Gastroesophageal sphincter (tissue), 3 donors: ENCODE results near the gene PIP4K2A.

Experiments
- EP300 ChIP-seq: sonication (generic); formaldehyde crosslinking; IDR thresholded peaks from one replicate; pipeline ENCODE4 v1.6.1; 2017; ENCODE audit warnings: antibody characterized with exemption, mild to moderate bottlenecking
- POLR2A ChIP-seq, 2 donors: fragments of 450-650 bp; IDR thresholded peaks; one replicate each; pipeline ENCODE4 v1.6.1; 2017; ENCODE audit warnings: antibody characterized with exemption in 2 of 2, mild to moderate bottlenecking in 2 of 2, moderate library complexity in 1 of 2
- POLR2AphosphoS5 ChIP-seq: sonication (generic); formaldehyde crosslinking; IDR thresholded peaks from one replicate; pipeline ENCODE4 v1.6.1; 2017; ENCODE audit warnings: antibody characterized with exemption
- TF ChIP-seq, protein P1 (sequence below), 4 experiments: fragments of 200-600 bp in 2 of 4; fragments of 450-650 bp in 2 of 4; sonication (generic) in 1 of 4; IDR thresholded peaks; one replicate each; pipeline ENCODE4 v1.5.1; 2017 to 2019; ENCODE audit warnings: antibody characterized with exemption in 4 of 4, mild to moderate bottlenecking in 2 of 4, moderate library complexity in 2 of 4

DNA sequence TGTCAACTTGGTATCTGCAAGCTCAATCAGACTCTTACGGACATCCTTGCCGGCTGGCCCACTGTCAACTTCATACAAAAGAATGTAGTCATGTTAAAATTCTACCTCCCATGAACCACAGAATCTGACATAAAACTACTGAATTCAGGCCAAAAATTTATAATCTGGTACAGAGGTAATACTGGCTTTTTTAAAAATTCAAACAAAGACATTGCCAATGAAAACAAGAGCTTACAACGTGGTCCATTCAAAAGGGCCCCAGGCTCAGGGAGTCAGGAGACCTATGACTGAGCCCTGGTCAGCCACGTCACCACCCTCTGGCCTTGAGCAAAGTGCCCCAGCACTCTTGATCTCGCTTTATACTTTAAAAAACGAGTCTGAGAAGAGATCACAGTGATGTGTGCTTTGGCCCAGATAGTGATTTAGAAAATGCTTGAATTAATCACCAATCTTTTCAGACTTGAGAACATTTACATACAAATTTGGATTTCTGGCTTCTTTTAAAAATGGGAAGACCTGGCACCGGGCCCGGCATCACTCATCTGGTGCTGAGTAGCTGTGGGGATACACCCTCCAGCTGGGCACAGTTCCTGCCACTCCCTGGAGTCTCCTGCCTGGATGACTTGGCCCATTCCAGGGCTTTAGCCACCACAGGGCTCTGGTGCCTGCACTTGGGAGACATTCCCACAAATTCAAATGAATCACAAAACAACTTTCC lies 94.1 kb downstream of the PIP4K2A start:
- TF ChIP-seq, protein P1, sequence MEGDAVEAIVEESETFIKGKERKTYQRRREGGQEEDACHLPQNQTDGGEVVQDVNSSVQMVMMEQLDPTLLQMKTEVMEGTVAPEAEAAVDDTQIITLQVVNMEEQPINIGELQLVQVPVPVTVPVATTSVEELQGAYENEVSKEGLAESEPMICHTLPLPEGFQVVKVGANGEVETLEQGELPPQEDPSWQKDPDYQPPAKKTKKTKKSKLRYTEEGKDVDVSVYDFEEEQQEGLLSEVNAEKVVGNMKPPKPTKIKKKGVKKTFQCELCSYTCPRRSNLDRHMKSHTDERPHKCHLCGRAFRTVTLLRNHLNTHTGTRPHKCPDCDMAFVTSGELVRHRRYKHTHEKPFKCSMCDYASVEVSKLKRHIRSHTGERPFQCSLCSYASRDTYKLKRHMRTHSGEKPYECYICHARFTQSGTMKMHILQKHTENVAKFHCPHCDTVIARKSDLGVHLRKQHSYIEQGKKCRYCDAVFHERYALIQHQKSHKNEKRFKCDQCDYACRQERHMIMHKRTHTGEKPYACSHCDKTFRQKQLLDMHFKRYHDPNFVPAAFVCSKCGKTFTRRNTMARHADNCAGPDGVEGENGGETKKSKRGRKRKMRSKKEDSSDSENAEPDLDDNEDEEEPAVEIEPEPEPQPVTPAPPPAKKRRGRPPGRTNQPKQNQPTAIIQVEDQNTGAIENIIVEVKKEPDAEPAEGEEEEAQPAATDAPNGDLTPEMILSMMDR (IDR thresholded peaks at IDR 0.05): no peak
- TF ChIP-seq POLR2A (IDR thresholded peaks at IDR 0.05): no peak
- TF ChIP-seq POLR2AphosphoS5: peak; percentile 55
- TF ChIP-seq EP300: no peak
